ENCODE measurements around the gene CCDC171. TPM values are rescaled to one million over a fixed set of nuclear protein-coding genes. Genes with fewer than 3 reads are reported as not detected.

CCDC171 gene
- total and polyA plus RNA-seq, 2 donors from 2014 or later: 1.2 to 5.1 TPM

- H3K27me3 ChIP-seq (ENCODE audit: control insufficient read depth, insufficient read depth, low read length): no peaks in the 10 kb centered on the region
- peaks cover 0 to 5% (median 5%) of the 10 kb centered on the region in 3 donors for H3K9me3 ChIP-seq (ENCODE audit: control insufficient read depth in 2 of 3, insufficient read depth in 1 of 3, low read length in 3 of 3)
- no peak overlapping the region for H3K4me3 ChIP-seq (ENCODE audit: low read length in 3 of 3)
- H3K27ac ChIP-seq (ENCODE audit: low read depth in 2 of 2, low read length in 2 of 2): no peak overlapping the region
- intact Hi-C loops (cut with DNase I): no loop called here
- DNase-seq (peak in 2 of 5 donors; percentile 9 to 39), FAIRE-seq (no peak)
- no peaks in the 10 kb centered on the region for H3K36me3 ChIP-seq (ENCODE audit: control insufficient read depth in 2 of 3, insufficient read depth in 3 of 3, low read length in 3 of 3)
- no peak for TF ChIP-seq CTCF (IDR thresholded peaks at IDR 0.05; ENCODE audit: borderline replicate concordance, extremely low read depth, insufficient read depth)
- H3K9ac ChIP-seq (ENCODE audit: low read length in 3 of 3): no peak overlapping the region
- no peaks in the 10 kb centered on the region for H3K4me1 ChIP-seq (ENCODE audit: control insufficient read depth in 2 of 3, insufficient read depth in 2 of 3, low read depth in 1 of 3, low read length in 3 of 3)
These were observed 382.9 kb downstream of the CCDC171 start for GRCh38 chr9:15935661-15936305.

- H3K4me3 ChIP-seq (ENCODE audit: low read length in 3 of 3): no peak overlapping the region
- no peaks in the 10 kb centered on the region for H3K4me1 ChIP-seq (ENCODE audit: control insufficient read depth in 2 of 3, insufficient read depth in 2 of 3, low read depth in 1 of 3, low read length in 3 of 3)
- peaks cover 0 to 5% (median 5%) of the 10 kb centered on the region in 3 donors for H3K9me3 ChIP-seq (ENCODE audit: control insufficient read depth in 2 of 3, insufficient read depth in 1 of 3, low read length in 3 of 3)
- no peak overlapping the region for H3K27ac ChIP-seq (ENCODE audit: low read depth in 2 of 2, low read length in 2 of 2)
- H3K27me3 ChIP-seq (ENCODE audit: control insufficient read depth, insufficient read depth, low read length): no peaks in the 10 kb centered on the region
- intact Hi-C loops (cut with DNase I): no loop called here
- no peaks in the 10 kb centered on the region for H3K36me3 ChIP-seq (ENCODE audit: control insufficient read depth in 2 of 3, insufficient read depth in 3 of 3, low read length in 3 of 3)
- DNase-seq: peak; percentile 38 to 97 (median 66)
- no peak overlapping the region for H3K9ac ChIP-seq (ENCODE audit: low read length in 3 of 3)
- no peak for TF ChIP-seq CTCF (IDR thresholded peaks at IDR 0.05; ENCODE audit: borderline replicate concordance, extremely low read depth, insufficient read depth)
- FAIRE-seq: no peak
These were observed 383.6 kb downstream of the CCDC171 start for GRCh38 chr9:15936306-15936921.

GRCh38 chr9:15942831-15943424 is 390.1 kb downstream of the CCDC171 start:
- H3K27me3 ChIP-seq (ENCODE audit: control insufficient read depth, insufficient read depth, low read length): no peaks in the 10 kb centered on the region
- intact Hi-C loops (cut with DNase I): no loop called here
- no peak overlapping the region for H3K27ac ChIP-seq (ENCODE audit: low read depth in 2 of 2, low read length in 2 of 2)
- FAIRE-seq (no peak), DNase-seq (peak in 2 of 5 donors; percentile 40 to 50)
- no peak overlapping the region for H3K4me3 ChIP-seq (ENCODE audit: low read length in 3 of 3)
- H3K9me3 ChIP-seq (ENCODE audit: control insufficient read depth in 2 of 3, insufficient read depth in 1 of 3, low read length in 3 of 3): peaks cover 0 to 2% (median 0%) of the 10 kb centered on the region in 3 donors
- no peak overlapping the region for H3K9ac ChIP-seq (ENCODE audit: low read length in 3 of 3)
- H3K4me1 ChIP-seq (ENCODE audit: control insufficient read depth in 2 of 3, insufficient read depth in 2 of 3, low read depth in 1 of 3, low read length in 3 of 3): no peaks in the 10 kb centered on the region
- TF ChIP-seq CTCF (IDR thresholded peaks at IDR 0.05; ENCODE audit: borderline replicate concordance, extremely low read depth, insufficient read depth): no peak
- no peaks in the 10 kb centered on the region for H3K36me3 ChIP-seq (ENCODE audit: control insufficient read depth in 2 of 3, insufficient read depth in 3 of 3, low read length in 3 of 3)

Data from kidney (tissue), 14 donors.